ENCODE data around the gene MAD2L2.

DNA sequence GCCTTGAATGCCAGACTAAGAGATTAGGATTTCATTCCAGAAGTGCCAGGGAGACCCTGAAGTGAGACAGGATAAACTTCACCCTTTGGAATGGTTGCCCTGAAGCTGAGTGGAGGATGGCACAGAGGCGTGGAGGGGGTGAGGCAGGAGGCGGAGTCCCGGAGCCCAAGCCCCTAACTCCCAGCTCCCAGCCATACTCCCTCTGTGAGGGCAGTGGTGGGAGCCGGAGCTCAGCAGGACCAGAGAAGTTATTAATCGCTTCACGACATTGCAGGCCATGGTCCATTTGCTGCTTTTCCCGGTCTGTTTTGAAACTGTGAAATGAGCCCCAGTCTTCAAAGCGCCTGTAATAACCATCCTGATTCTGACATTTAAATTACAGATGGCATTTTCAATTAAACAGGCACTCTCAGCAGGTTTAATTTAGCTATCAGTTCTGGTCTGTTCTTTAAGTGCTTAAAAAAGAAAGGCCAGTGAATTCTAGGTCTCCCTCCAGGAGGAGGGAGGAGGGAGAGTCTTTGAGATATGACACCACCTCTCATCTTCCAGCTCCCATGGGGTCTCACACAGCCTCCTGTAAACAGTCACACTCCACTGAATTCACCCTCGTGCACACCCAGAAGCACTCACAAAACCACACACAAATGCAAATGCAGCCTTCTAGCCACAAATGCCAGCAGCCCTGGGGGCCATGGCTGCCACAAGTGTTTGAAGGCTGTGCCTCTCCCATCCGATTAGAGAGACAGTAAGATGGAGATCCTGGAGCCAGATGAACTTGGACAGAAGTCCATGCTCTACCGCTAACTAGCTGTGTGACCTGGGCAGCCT is 46.4 kb downstream of the MAD2L2 start:
- TF ChIP-seq, protein P1, sequence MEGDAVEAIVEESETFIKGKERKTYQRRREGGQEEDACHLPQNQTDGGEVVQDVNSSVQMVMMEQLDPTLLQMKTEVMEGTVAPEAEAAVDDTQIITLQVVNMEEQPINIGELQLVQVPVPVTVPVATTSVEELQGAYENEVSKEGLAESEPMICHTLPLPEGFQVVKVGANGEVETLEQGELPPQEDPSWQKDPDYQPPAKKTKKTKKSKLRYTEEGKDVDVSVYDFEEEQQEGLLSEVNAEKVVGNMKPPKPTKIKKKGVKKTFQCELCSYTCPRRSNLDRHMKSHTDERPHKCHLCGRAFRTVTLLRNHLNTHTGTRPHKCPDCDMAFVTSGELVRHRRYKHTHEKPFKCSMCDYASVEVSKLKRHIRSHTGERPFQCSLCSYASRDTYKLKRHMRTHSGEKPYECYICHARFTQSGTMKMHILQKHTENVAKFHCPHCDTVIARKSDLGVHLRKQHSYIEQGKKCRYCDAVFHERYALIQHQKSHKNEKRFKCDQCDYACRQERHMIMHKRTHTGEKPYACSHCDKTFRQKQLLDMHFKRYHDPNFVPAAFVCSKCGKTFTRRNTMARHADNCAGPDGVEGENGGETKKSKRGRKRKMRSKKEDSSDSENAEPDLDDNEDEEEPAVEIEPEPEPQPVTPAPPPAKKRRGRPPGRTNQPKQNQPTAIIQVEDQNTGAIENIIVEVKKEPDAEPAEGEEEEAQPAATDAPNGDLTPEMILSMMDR (IDR thresholded peaks at IDR 0.05; ENCODE audit: insufficient read depth, low read length, poor library complexity, severe bottlenecking) = no peak
- TF ChIP-seq EZH2phosphoT487 (conservative IDR thresholded peaks at IDR 0.05; ENCODE audit: low read length) = no peak
